HG03457 (cell line): Measurements from ENCODE around the gene PTPRN2.
"Not testable (repeated sequence)": the region's sequence is repeated elsewhere in the genome, so short reads cannot be mapped to it uniquely, and the experiment has no call there.

Source experiments
- ATAC-seq: cut with Tn5 transposase; IDR thresholded peaks from one replicate; pipeline ENCODE4 v1.9.1; 2021; ENCODE audit warnings: moderate number of reproducible peaks; ENCODE audit not compliant: unreplicated experiment

PTPRN2 gene

GRCh38 chr7:158536871-158537515 lies 50.6 kb downstream of the PTPRN2 start:
- ATAC-seq = no peak

GRCh38 chr7:158535079-158535478 lies 52.5 kb downstream of the PTPRN2 start:
- no peak for ATAC-seq

- no peak for ATAC-seq
Observed at GRCh38 chr7:158534598-158534997, 53.0 kb downstream of the PTPRN2 start.

- not testable (repeated sequence) for ATAC-seq
Observed at GRCh38 chr7:158534134-158534515, 53.5 kb downstream of the PTPRN2 start.

- ATAC-seq = no peak
Observed at GRCh38 chr7:158533386-158534133, 54.1 kb downstream of the PTPRN2 start.

GRCh38 chr7:158532093-158532627 lies 55.5 kb downstream of the PTPRN2 start:
- no peak for ATAC-seq

GRCh38 chr7:158531661-158532060 lies 56.0 kb downstream of the PTPRN2 start:
- no peak for ATAC-seq

- ATAC-seq = no peak
Observed at GRCh38 chr7:158530800-158531609, 56.6 kb downstream of the PTPRN2 start.

GRCh38 chr7:158529181-158530096 lies 58.2 kb downstream of the PTPRN2 start:
- ATAC-seq = no peak

- no peak for ATAC-seq
Observed at GRCh38 chr7:158527915-158528502, 59.6 kb downstream of the PTPRN2 start.

GRCh38 chr7:158527495-158527894 lies 60.1 kb downstream of the PTPRN2 start:
- no peak for ATAC-seq

- ATAC-seq = no peak
Observed at GRCh38 chr7:158527038-158527437, 60.6 kb downstream of the PTPRN2 start.

- ATAC-seq = no peak
Observed at GRCh38 chr7:158526531-158526930, 61.1 kb downstream of the PTPRN2 start.

- ATAC-seq = no peak
Observed at GRCh38 chr7:158525648-158526484, 61.8 kb downstream of the PTPRN2 start.

GRCh38 chr7:158524749-158525635 lies 62.6 kb downstream of the PTPRN2 start:
- no peak for ATAC-seq

- ATAC-seq = not testable (repeated sequence)
Observed at GRCh38 chr7:158524286-158524685, 63.3 kb downstream of the PTPRN2 start.

- not testable (repeated sequence) for ATAC-seq
Observed at GRCh38 chr7:158523877-158524276, 63.7 kb downstream of the PTPRN2 start.
